Heart left ventricle (tissue), 16 donors: Measurements from ENCODE around the gene PACSIN2. TPM values are rescaled to one million over a fixed set of nuclear protein-coding genes. Genes with fewer than 3 reads are reported as not detected.
A peak's percentile ranks its signal among the peaks of the same experiment; 100 is the strongest.

Experiments used
- ATAC-seq, 4 donors: fragments of 200-7000 bp; cut with Tn5 transposase; one replicate each; pipeline ENCODE4 v1.9.1; 2020 to 2022; ENCODE audit warnings: moderate library complexity in 4 of 4, mild to moderate bottlenecking in 3 of 4, moderate number of reproducible peaks in 1 of 4
- DNase-seq, 5 donors: peaks; one replicate each; pipeline ENCODE4 v3.0.0-alpha.2; 2020
- H3K27ac ChIP-seq, 12 donors: fragments of 200-600 bp; sonication (generic) in 4 of 12; one replicate each; pipeline versions ENCODE4 v1.5.0 to v1.8.0; 2016 to 2022; ENCODE audit warnings: mild to moderate bottlenecking in 2 of 12
- H3K27me3 ChIP-seq, 9 donors: fragments of 200-600 bp; sonication (generic) in 2 of 9; one replicate each; pipeline versions ENCODE4 v1.5.1 to v1.8.0; 2016 to 2022; ENCODE audit warnings: mild to moderate bottlenecking in 3 of 9
- H3K36me3 ChIP-seq, 9 donors: fragments of 200-600 bp; sonication (generic) in 2 of 9; one replicate each; pipeline versions ENCODE4 v1.5.0 to v1.8.0; 2018 to 2022; ENCODE audit warnings: mild to moderate bottlenecking in 2 of 9
- H3K4me1 ChIP-seq, 12 donors: fragments of 200-600 bp; sonication (generic) in 4 of 12; one replicate each; pipeline versions ENCODE4 v1.5.0 to v1.8.0; 2016 to 2022; ENCODE audit warnings: mild to moderate bottlenecking in 3 of 12
- H3K4me3 ChIP-seq, 12 donors: fragments of 200-600 bp; sonication (generic) in 4 of 12; one replicate each; pipeline versions ENCODE4 v1.5.0 to v1.8.0; 2017 to 2022; ENCODE audit warnings: mild to moderate bottlenecking in 9 of 12, moderate library complexity in 4 of 12
- H3K9me3 ChIP-seq, 12 donors: fragments of 200-600 bp; sonication (generic) in 4 of 12; one replicate each; pipeline versions ENCODE4 v1.5.0 to v1.8.0; 2016 to 2022; ENCODE audit warnings: mild to moderate bottlenecking in 1 of 12
- POLR2A ChIP-seq, 2 donors: fragments of 450-650 bp; IDR thresholded peaks; one replicate each; pipeline ENCODE4 v1.6.1; 2017; ENCODE audit warnings: antibody characterized with exemption in 2 of 2, mild to moderate bottlenecking in 2 of 2, moderate library complexity in 2 of 2
- WGBS, 4 donors: extraction: QIAGEN DNeasy Blood & Tissue Kit in 2 of 4; methylation state at CpG; one replicate each; pipeline versions ENCODE4 v1.1.5 to v1.1.7; 2013 to 2018; 5-methylcytosine and 5-hydroxymethylcytosine counted together
- intact Hi-C, 10 donors: fragments of 100-400 bp; cut with DNase I; formaldehyde crosslinking; loops; one replicate each; pipeline versions ENCODE4 v1.11.1 to v1.14.2; 2022
- polyA plus RNA-seq, 2 donors: library from polyadenylated mRNA; stranded (reverse); fragments of 200-250 nt; gene quantifications; one replicate each; pipeline ENCODE4 v1.2.3, GENCODE V29; 2013
- total RNA-seq, 9 donors: library from RNA; depleted of rRNA in 2 of 9; stranded (reverse); fragments of >200 nt in 2 of 9; fragmentation: NEBNext Ultra II Directional in 3 of 9; extraction: Animal tissue kit (Norgen Biotek cat#: 25700) in 3 of 9; gene quantifications; one replicate each; pipeline versions ENCODE4 v1.1.0 to v1.2.4, GENCODE V29; 2016 to 2023
- TF ChIP-seq, protein P1 (sequence below), 12 donors: fragments of 200-600 bp; sonication (generic) in 4 of 12; IDR thresholded peaks; one replicate each; pipeline versions ENCODE4 v1.5.0 to v1.8.0; 2018 to 2022; ENCODE audit warnings: antibody characterized with exemption in 12 of 12, mild to moderate bottlenecking in 5 of 12
- donor health status: ischemic (EF 13 %, LVEDD 7.1; RV severe dilation, severe dysfunction).
- donor health status: healthy with polysubstance abuse.
- donor health status: DM: no; HTN: yes; CAD: no.
- donor health status: DM: no; HTN: no; CAD: no.
- donor health status: ischemic (EF 25% LVEDD 6.9; RV normal size, moderate dysfunction).
- donor health status: ischemic (EF 25% LVEDD 5.7; RV mildly dilated, moderate dysfunction).
- donor health status: healthy.
- donor health status: DM: yes; HTN: yes; CAD: no.
- donor health status: ischemic (EF 35%, LVEDD 5.7; RV mildly dilated, moderate dysfunction).
- donor health status: nonischemic (EF 11% LVEDD 7.7; RV severe dilation, severe dysfunction).
- donor health status: DM: yes; HTN: yes; CAD: no.
- donor health status: PGD.
- donor health status: ischemic (EF 29% LVEDD 5.4; RV normal size, mild dysfunction).
- donor health status: nonischemic (EF 23%, LVEDD 6.1; RV moderate dilation, normal function).

PACSIN2 gene
- total and polyA plus RNA-seq, 11 donors: 26.5 to 87.1 (median 59.3) TPM

DNA sequence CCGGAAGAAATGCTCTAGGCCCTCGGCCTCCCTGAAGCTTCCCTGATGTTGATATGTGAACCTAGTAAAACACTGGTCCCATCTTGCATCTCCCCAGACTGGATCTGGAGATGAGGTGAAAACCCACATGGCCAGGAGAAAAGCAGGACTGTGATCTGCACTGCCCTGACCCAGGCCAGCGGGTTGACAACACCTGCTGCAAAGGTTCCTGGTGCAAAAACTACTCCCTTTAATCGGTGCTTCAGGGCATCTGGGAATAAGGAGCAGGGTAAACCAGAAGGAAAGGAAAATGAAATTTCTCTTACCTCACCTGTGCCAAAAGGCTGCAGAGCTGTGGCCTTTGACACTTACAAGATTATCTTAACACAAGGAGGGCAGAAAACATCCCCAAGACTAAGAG, 30.6 kb downstream of the PACSIN2 start:
- Histone ChIP-seq H3K27ac (no peak overlapping the region), H3K27me3 (no peaks in the 10 kb centered on the region), H3K36me3 (no peaks in the 10 kb centered on the region), H3K4me3 (no peak overlapping the region), H3K4me1 (peaks cover 0 to 15% (median 0%) of the 10 kb centered on the region in 12 donors), H3K9me3 (no peaks in the 10 kb centered on the region)
- intact Hi-C loops: no loop called here
- ATAC-seq (peak in 1 of 4 donors; percentile 15), DNase-seq (no peak)
- WGBS, 4 donors: 89 to 94% (median 91%) methylated on average over 4 of the region's 4 CpGs
- no peak for TF ChIP-seq POLR2A (IDR thresholded peaks at IDR 0.05)
- TF ChIP-seq, protein P1, sequence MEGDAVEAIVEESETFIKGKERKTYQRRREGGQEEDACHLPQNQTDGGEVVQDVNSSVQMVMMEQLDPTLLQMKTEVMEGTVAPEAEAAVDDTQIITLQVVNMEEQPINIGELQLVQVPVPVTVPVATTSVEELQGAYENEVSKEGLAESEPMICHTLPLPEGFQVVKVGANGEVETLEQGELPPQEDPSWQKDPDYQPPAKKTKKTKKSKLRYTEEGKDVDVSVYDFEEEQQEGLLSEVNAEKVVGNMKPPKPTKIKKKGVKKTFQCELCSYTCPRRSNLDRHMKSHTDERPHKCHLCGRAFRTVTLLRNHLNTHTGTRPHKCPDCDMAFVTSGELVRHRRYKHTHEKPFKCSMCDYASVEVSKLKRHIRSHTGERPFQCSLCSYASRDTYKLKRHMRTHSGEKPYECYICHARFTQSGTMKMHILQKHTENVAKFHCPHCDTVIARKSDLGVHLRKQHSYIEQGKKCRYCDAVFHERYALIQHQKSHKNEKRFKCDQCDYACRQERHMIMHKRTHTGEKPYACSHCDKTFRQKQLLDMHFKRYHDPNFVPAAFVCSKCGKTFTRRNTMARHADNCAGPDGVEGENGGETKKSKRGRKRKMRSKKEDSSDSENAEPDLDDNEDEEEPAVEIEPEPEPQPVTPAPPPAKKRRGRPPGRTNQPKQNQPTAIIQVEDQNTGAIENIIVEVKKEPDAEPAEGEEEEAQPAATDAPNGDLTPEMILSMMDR (IDR thresholded peaks at IDR 0.05): no peak

GRCh38 chr22:42983470-42983869, 31.5 kb downstream of the PACSIN2 start:
- ATAC-seq (no peak), DNase-seq (no peak)
- TF ChIP-seq POLR2A (IDR thresholded peaks at IDR 0.05): no peak
- TF ChIP-seq, protein P1 (IDR thresholded peaks at IDR 0.05): no peak
- Histone ChIP-seq H3K27me3 (no peaks in the 10 kb centered on the region), H3K4me1 (peaks cover 0 to 22% (median 8%) of the 10 kb centered on the region in 12 donors), H3K36me3 (no peaks in the 10 kb centered on the region), H3K27ac (no peak overlapping the region), H3K9me3 (no peaks in the 10 kb centered on the region), H3K4me3 (no peak overlapping the region)
- intact Hi-C loops: no loop called here

GRCh38 chr22:42979606-42980005, 35.3 kb downstream of the PACSIN2 start:
- ATAC-seq (no peak), DNase-seq (no peak)
- Histone ChIP-seq H3K4me3 (no peak overlapping the region), H3K27me3 (no peaks in the 10 kb centered on the region), H3K27ac (peak overlapping the region in 4 of 12 donors; percentile 48 to 75 (median 66)), H3K4me1 (peaks cover 0 to 39% (median 25%) of the 10 kb centered on the region in 12 donors), H3K9me3 (no peaks in the 10 kb centered on the region), H3K36me3 (no peaks in the 10 kb centered on the region)
- intact Hi-C loops: no loop called here
- no peak for TF ChIP-seq POLR2A (IDR thresholded peaks at IDR 0.05)
- TF ChIP-seq, protein P1 (IDR thresholded peaks at IDR 0.05): no peak
- WGBS, 4 donors: 72 to 85% (median 80%) methylated on average over 4 of the region's 4 CpGs

DNA sequence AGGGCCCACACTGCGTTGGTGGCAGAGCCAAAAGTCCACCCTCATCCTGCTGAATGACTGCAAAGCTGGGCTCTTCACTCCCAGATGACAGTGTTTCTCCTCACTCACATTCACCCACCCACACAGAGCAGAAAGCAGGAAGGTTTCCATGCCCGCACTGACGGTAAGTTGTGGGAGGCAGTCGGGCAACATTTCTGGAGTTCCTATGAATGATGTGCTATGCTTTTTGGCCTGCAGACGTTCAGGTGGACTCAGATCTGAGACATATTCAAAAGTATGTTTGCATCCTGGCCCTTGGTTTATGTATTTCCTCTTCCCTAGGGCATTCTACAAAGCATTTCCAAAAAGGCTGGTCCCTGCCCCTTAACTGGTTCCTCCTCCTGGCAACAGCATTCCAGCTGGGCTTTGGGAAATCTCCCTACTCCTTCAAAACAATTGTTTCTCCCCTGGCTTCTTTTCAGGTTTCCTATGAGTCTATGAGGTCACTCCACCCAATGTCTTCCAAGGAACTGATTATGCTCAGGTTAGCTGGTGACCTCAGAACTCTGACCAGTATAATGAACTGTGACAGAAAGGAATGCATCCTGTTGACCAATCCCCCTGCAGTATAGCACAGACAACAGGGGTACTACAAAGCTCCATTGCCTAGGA, 36.4 kb downstream of the PACSIN2 start:
- 35 to 59% (median 44%) methylated on average over 5 of the region's 5 CpGs for WGBS, 4 donors
- H3K27ac ChIP-seq: peak overlapping the region in 11 of 12 donors; percentile 15 to 76 (median 59)
- no peaks in the 10 kb centered on the region for H3K36me3 ChIP-seq
- no peaks in the 10 kb centered on the region for H3K9me3 ChIP-seq
- H3K4me1 ChIP-seq: peaks cover 0 to 49% (median 34%) of the 10 kb centered on the region in 12 donors
- peak; percentile 65 to 97 (median 82) for ATAC-seq
- H3K27me3 ChIP-seq: no peaks in the 10 kb centered on the region
- DNase-seq: peak in 2 of 5 donors; percentile 33 to 52
- intact Hi-C loops: no loop called here
- no peak for TF ChIP-seq POLR2A (IDR thresholded peaks at IDR 0.05)
- TF ChIP-seq, protein P1 (IDR thresholded peaks at IDR 0.05): no peak
- H3K4me3 ChIP-seq: no peak overlapping the region
